Cerebellar nuclear complex (tissue), 1 donor: ENCODE results near the gene CDH24.

Experiments
- DNase-seq, 2 experiments: peaks; one replicate each; lab custom pipeline; 2025; lab: John Stamatoyannopoulos, UW

Gene CDH24

GRCh38 chr14:23056956-23057756, at the start of gene CDH24:
Gene CDH24, minus strand, starts transcription at chr14:23057520. Its CDS starts 1,787 bp downstream, at chr14:23055733.
- no peak for DNase-seq

GRCh38 chr14:23106747-23107045, 49.4 kb upstream of the CDH24 start:
- DNase-seq, result no peak

GRCh38 chr14:23105348-23105824, 48.1 kb upstream of the CDH24 start:
- no peak for DNase-seq

- no peak for DNase-seq
Measured at GRCh38 chr14:23104591-23105347, 47.4 kb upstream of the CDH24 start, which contains the start of gene CIROP. Gene CIROP, minus strand, starts transcription at chr14:23104989. Its CDS starts 69 bp downstream, at chr14:23104920.

- DNase-seq, result no peak
Measured at GRCh38 chr14:23104070-23104590, 46.8 kb upstream of the CDH24 start.

GRCh38 chr14:23103581-23103980, 46.3 kb upstream of the CDH24 start:
- DNase-seq, result no peak

- DNase-seq, result no peak
Measured at GRCh38 chr14:23102801-23103200, 45.5 kb upstream of the CDH24 start.

- no peak for DNase-seq
Measured at GRCh38 chr14:23101986-23102625, 44.8 kb upstream of the CDH24 start.

GRCh38 chr14:23101213-23101970, 44.1 kb upstream of the CDH24 start:
- no peak for DNase-seq

- DNase-seq, result no peak
Measured at GRCh38 chr14:23099212-23099861, 42.0 kb upstream of the CDH24 start.

GRCh38 chr14:23097786-23098185, 40.5 kb upstream of the CDH24 start:
- no peak for DNase-seq

GRCh38 chr14:23095196-23096108, 38.1 kb upstream of the CDH24 start, which contains the start of gene C14orf119:
Gene C14orf119, plus strand, starts transcription at chr14:23095505. Its CDS starts 2,154 bp downstream, at chr14:23097659.
- DNase-seq, result no peak

- no peak for DNase-seq
Measured at GRCh38 chr14:23094666-23095195, 37.4 kb upstream of the CDH24 start, which contains the start of gene ACIN1. Gene ACIN1, minus strand, starts transcription at chr14:23095136. Its CDS starts 24 bp downstream, at chr14:23095112.

GRCh38 chr14:23093991-23094665, 36.8 kb upstream of the CDH24 start:
- no peak for DNase-seq

- DNase-seq, result no peak
Measured at GRCh38 chr14:23093526-23093925, 36.2 kb upstream of the CDH24 start.

- no peak for DNase-seq
Measured at GRCh38 chr14:23093104-23093503, 35.8 kb upstream of the CDH24 start.

- DNase-seq, result no peak
Measured at GRCh38 chr14:23091294-23092225, 34.2 kb upstream of the CDH24 start.

GRCh38 chr14:23090254-23090636, 32.9 kb upstream of the CDH24 start:
- no peak for DNase-seq
